HepG2 (cell line): Measurements from ENCODE around the gene AMOTL2. TPM values are rescaled to one million over a fixed set of nuclear protein-coding genes. Genes with fewer than 3 reads are reported as not detected.

Source experiments
- ADNP ChIP-seq: sonication (generic); formaldehyde crosslinking; IDR thresholded peaks from 2 replicates; pipeline ENCODE4 v1.4.0; 2020; ENCODE audit warnings: missing genetic modification reagents
- CREM ChIP-seq, 2 experiments: sonication (generic) in 1 of 2; formaldehyde crosslinking in 1 of 2; IDR thresholded peaks; 2 replicates each; pipeline versions ENCODE4 v1.4.0 to v1.6.1; 2016 to 2020; ENCODE audit warnings: antibody characterized with exemption in 1 of 2, mild to moderate bottlenecking in 1 of 2, missing genetic modification reagents in 1 of 2
- FOXA1 ChIP-seq, 2 experiments: fragments of 450-650 bp in 1 of 2; sonication (generic) in 1 of 2; formaldehyde crosslinking in 1 of 2; IDR thresholded peaks; 2 replicates each; pipeline versions ENCODE4 v1.4.0 to v1.6.1; 2016 to 2020; ENCODE audit warnings: missing genetic modification reagents in 1 of 2
- GFI1 ChIP-seq: sonication (generic); formaldehyde crosslinking; IDR thresholded peaks from 2 replicates; pipeline ENCODE4 v1.5.0; 2020; ENCODE audit warnings: missing genetic modification reagents, mild to moderate bottlenecking, borderline replicate concordance
- HNF4G ChIP-seq, 2 experiments: sonication (generic) in 1 of 2; formaldehyde crosslinking in 1 of 2; IDR thresholded peaks; 2 replicates each; pipeline versions ENCODE4 v1.4.0 to v1.6.1; 2011 to 2020; ENCODE audit warnings: borderline replicate concordance in 2 of 2, low read depth in 2 of 2, mild to moderate bottlenecking in 2 of 2, low read length in 1 of 2, missing genetic modification reagents in 1 of 2, moderate library complexity in 1 of 2
- MAF1 ChIP-seq: sonication (generic); formaldehyde crosslinking; IDR thresholded peaks from 2 replicates; pipeline ENCODE4 v1.5.0; 2020; ENCODE audit warnings: missing genetic modification reagents, borderline replicate concordance
- MEIS2 ChIP-seq: sonication (generic); formaldehyde crosslinking; IDR thresholded peaks from 2 replicates; pipeline ENCODE4 v1.9.0; 2021; ENCODE audit warnings: mild to moderate bottlenecking, missing genetic modification reagents
- NBN ChIP-seq: fragments of 450-650 bp; conservative IDR thresholded peaks from 2 replicates; pipeline ENCODE4 v1.6.1; 2017
- NR2F1 ChIP-seq, 2 experiments: fragments of 450-650 bp in 1 of 2; formaldehyde crosslinking in 1 of 2; IDR thresholded peaks; 2 replicates each; pipeline versions ENCODE4 v1.5.0 to v1.6.1; 2016 to 2020; ENCODE audit warnings: mild to moderate bottlenecking in 1 of 2, missing compliant biosample characterization in 1 of 2, missing genetic modification reagents in 1 of 2, moderate library complexity in 1 of 2
- SNAPC2 ChIP-seq: sonication (generic); formaldehyde crosslinking; IDR thresholded peaks from 2 replicates; pipeline ENCODE4 v1.8.1; 2022; ENCODE audit warnings: mild to moderate bottlenecking, missing genetic modification reagents
- STAG1 ChIP-seq: sonication (generic); formaldehyde crosslinking; IDR thresholded peaks from 2 replicates; pipeline ENCODE4 v1.4.0; 2020; ENCODE audit warnings: missing genetic modification reagents
- ZFY ChIP-seq: sonication (generic); formaldehyde crosslinking; IDR thresholded peaks from 2 replicates; pipeline ENCODE4 v1.4.0; 2020; ENCODE audit warnings: missing genetic modification reagents
- ZNF329 ChIP-seq: sonication (generic); formaldehyde crosslinking; IDR thresholded peaks from 2 replicates; pipeline ENCODE4 v1.9.0; 2021; ENCODE audit warnings: low read depth, mild to moderate bottlenecking, missing genetic modification reagents
- ZNF513 ChIP-seq: sonication (generic); formaldehyde crosslinking; conservative IDR thresholded peaks from 2 replicates; pipeline ENCODE4 v1.5.0; 2020; ENCODE audit warnings: missing genetic modification reagents
- ZNF768 ChIP-seq: sonication (generic); formaldehyde crosslinking; IDR thresholded peaks from 2 replicates; pipeline ENCODE4 v1.4.0; 2020; ENCODE audit warnings: missing genetic modification reagents
- polyA plus RNA-seq, 8 experiments: library from polyadenylated mRNA; depleted of rRNA in 3 of 8; stranded (reverse) in 7 of 8; unstranded in 1 of 8; fragments of >200 nt; fragmentation: Illumina TruSeq in 4 of 8; extraction: Trizol in 4 of 8; gene quantifications; 2 replicates each; pipeline versions ENCODE4 v1.2.1 to v1.2.3, GENCODE V29; 2011 to 2016; ENCODE audit warnings: low read depth in 4 of 8, missing spikeins in 1 of 8, mixed read lengths in 1 of 8; ENCODE audit not compliant: insufficient read depth in 1 of 8
- total RNA-seq, 5 experiments: library from RNA; depleted of rRNA; stranded (reverse); fragments of >200 nt; fragmentation: Illumina TruSeq; extraction: Trizol; gene quantifications; 2 replicates each; pipeline ENCODE4 v1.2.3, GENCODE V29; 2016; ENCODE audit warnings: low read depth in 1 of 5
- TF ChIP-seq, protein P1 (sequence below): sonication (generic); formaldehyde crosslinking; IDR thresholded peaks from 2 replicates; pipeline ENCODE4 v1.4.0; 2020; ENCODE audit warnings: missing genetic modification reagents
- TF ChIP-seq, protein P2 (sequence below): sonication (generic); formaldehyde crosslinking; IDR thresholded peaks from 2 replicates; pipeline ENCODE4 v1.4.0; 2020; ENCODE audit warnings: missing genetic modification reagents

AMOTL2 gene
- total and polyA plus RNA-seq, 2 of the 13 experiments (the other 11 are each of a cell fraction or from before 2014, with no cell fraction given): 17.3 to 18.5 TPM

- TF ChIP-seq, protein P1, sequence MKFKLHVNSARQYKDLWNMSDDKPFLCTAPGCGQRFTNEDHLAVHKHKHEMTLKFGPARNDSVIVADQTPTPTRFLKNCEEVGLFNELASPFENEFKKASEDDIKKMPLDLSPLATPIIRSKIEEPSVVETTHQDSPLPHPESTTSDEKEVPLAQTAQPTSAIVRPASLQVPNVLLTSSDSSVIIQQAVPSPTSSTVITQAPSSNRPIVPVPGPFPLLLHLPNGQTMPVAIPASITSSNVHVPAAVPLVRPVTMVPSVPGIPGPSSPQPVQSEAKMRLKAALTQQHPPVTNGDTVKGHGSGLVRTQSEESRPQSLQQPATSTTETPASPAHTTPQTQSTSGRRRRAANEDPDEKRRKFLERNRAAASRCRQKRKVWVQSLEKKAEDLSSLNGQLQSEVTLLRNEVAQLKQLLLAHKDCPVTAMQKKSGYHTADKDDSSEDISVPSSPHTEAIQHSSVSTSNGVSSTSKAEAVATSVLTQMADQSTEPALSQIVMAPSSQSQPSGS (CRISPR knock-in tag): peak; percentile 89; the same call in 1 of the 2 replicates
- TF ChIP-seq ZFY (CRISPR knock-in tag) (peak; percentile 88), MEIS2 (CRISPR knock-in tag) (peak; percentile 67; the same call in 1 of the 2 replicates), STAG1 (CRISPR knock-in tag) (peak; percentile 7; the same call in 1 of the 2 replicates), HNF4G (IDR thresholded peaks at IDR 0.05; ENCODE audit: borderline replicate concordance, low read depth, low read length) (peak; percentile 66; the same call in 1 of the 2 replicates), HNF4G (CRISPR knock-in tag; IDR thresholded peaks at IDR 0.05; ENCODE audit: borderline replicate concordance, low read depth) (peak; percentile 20; the same call in 1 of the 2 replicates), ZNF329 (CRISPR knock-in tag) (peak; percentile 90), NBN (no peak), ZNF513 (CRISPR knock-in tag) (no peak), CREM (IDR thresholded peaks at IDR 0.05) (0 out of 2 replicates have a peak, but pooled peaks have one; percentile 4), CREM (CRISPR knock-in tag; IDR thresholded peaks at IDR 0.05) (no peak), ZNF768 (CRISPR knock-in tag) (peak; percentile 86; the same call in 1 of the 2 replicates), MAF1 (CRISPR knock-in tag) (peak; percentile 75; the same call in 1 of the 2 replicates), NR2F1 (CRISPR knock-in tag; IDR thresholded peaks at IDR 0.05) (no peak), GFI1 (CRISPR knock-in tag) (peak; percentile 83; the same call in 1 of the 2 replicates), SNAPC2 (peak; percentile 61; the same call in 1 of the 2 replicates), ADNP (CRISPR knock-in tag) (no peak; the same call in 1 of the 2 replicates), FOXA1 (IDR thresholded peaks at IDR 0.05) (no peak), FOXA1 (CRISPR knock-in tag; IDR thresholded peaks at IDR 0.05) (peak; percentile 49; the same call in 1 of the 2 replicates)
- TF ChIP-seq, protein P2, sequence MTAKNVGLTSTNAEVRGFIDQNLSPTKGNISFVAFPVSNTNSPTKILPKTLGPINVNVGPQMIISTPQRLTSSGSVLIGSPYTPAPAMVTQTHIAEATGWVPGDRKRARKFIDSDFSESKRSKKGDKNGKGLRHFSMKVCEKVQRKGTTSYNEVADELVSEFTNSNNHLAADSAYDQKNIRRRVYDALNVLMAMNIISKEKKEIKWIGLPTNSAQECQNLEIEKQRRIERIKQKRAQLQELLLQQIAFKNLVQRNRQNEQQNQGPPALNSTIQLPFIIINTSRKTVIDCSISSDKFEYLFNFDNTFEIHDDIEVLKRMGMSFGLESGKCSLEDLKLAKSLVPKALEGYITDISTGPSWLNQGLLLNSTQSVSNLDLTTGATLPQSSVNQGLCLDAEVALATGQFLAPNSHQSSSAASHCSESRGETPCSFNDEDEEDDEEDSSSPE: peak; percentile 88
These were observed at the start of gene AMOTL2 (continued) for GRCh38 chr3:134374105-134374790.
